HG03175 (cell line): ENCODE data around the gene CLIC5.

Source experiments
- ATAC-seq: cut with Tn5 transposase; IDR thresholded peaks from one replicate; pipeline ENCODE4 v1.9.1; 2021; ENCODE audit warnings: mild to moderate bottlenecking, moderate library complexity; ENCODE audit not compliant: unreplicated experiment

Gene CLIC5

DNA sequence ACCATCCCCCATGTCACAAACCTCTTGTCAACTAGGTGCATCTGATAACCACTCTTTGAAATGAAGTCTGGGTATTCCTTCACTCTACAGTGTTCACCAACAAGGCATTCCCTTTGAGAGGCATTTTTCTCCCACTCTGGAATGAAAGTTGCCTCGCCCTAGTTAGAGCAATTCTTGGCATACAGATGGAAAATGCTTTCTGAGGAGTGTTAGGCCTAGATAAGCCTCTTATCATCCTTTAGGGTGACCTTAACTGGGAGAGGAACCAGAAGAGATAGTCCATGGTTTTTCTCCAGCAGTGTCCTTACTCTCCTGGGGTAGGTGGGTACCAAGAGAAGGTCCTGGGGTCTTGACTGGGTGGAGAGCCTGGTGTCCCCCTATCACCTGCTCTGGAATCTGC lies 14.8 kb downstream of the CLIC5 start:
- ATAC-seq = no peak

DNA sequence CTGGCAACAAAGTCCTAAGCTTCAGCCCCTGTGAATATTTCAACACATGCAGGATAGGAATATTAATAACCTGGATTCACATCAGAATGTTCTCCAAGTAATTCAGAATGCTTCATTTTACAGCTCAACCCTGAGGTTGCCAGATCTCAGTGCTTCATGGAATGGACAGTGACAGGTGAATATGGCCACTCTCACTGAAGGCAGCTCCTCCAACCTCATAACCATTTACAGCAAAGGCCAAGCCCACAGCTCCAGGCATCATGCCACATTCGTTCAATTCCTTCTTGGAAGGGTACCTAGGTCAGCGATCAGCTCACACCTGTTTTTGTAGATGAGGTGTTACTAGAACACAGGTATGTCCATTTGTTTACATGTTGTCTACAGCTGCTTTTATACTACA lies 17.1 kb downstream of the CLIC5 start:
- no peak for ATAC-seq

DNA sequence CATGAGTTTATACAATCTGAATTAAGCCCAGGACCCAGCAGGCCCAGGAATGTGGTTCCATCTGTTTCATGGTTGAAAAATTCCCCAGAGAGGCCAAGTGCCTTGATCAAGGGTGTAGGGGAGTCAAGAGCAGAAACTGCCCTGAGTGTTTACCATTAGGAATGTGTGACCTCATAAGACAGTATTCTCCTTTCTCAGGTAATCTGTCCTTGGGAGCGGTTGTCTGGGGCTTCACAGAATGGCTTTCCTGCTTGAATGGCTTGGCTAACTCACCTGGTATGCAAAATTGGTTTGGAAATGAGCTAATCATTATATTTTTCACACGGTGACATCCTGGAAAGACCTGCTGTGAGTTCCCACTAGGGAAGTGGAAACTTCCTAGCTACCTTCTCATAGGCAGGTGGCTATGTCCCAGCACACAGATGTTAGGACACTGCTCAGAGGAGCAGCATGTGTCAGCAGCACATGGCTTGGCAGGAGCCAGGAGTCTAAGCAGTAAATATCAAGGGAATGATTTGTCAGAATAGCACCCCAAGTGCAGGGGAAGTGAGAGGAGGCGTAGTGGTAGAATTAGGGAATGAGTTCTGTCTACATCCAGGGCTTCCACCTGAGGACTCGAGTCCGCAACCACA lies 17.7 kb downstream of the CLIC5 start:
- ATAC-seq = no peak

DNA sequence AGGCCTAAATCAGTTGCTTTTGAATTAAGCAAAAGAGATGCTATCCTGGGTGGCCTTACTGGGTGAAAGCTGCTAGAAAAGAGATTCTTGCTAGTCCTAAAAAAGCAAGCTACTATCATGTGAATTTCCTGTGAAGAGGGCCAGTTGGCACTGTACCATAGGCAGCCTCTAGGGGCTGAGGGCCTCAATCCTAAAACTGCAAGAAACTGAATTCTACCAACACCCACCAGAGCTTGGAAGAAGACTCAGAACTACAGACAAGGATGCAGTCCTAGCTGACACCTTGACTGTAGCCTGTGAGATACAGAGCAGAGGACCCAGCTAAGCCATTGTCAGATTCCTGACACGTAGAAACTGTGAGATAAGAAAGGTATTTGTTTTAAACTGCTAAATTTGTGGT lies 24.5 kb downstream of the CLIC5 start:
- no peak for ATAC-seq

DNA sequence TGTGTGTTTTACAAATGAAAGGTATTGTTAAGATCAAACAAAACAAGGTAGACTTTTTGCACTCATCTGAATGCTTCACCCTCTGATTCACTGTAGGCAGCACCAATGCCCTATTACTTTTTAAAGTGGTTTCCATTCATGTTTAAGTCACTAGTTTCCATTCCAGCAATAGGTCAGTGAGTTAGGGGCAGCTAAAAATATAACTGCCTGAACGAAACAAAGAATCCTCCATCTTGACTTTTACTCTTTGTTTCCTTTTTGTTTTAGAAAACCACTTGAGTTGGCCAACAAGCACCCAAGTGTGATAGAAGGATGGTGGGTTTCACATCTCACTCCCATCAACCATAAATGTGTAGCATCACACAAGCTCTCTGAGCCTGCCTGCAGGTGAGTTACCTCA lies 25.5 kb downstream of the CLIC5 start:
- peak; percentile 62 for ATAC-seq

DNA sequence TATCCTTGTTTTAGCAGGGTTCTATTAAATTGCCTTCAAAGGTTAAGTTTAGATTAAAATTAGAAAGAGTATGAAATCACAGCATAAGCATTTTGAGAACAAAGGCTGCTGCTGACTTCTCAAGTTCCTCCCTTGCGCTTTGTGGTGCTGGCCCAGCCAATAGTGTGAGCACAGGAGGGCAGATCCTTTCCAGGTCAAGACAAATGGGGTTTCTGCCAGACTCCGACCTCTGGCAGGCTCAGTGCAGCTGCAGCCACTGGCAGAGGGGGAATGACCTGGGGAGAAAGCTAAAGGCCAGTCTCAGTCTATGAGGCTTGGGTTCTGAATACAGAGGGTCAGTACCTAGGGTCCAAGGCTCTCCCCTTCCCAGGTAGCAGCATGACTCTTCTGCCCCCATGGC lies 27.0 kb downstream of the CLIC5 start:
- no peak for ATAC-seq

DNA sequence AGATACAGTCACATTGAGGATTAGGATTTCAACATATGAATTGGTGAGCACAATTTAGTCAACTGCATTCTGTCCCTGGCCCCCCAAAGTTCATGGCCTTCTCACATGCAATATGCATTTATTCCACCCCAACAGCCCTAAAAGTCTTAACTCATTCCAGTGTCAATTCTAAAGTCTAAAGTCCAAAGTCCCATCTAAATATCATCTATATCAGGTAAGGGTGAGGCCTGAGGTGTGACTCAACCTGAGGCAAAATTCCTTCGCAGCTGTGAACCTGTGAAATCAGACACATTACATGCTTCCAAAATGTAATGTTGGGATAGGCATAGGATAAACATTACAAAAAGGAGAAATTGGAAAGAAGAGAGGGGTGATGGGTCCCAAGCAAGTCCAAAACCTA lies 27.8 kb downstream of the CLIC5 start:
- no peak for ATAC-seq

DNA sequence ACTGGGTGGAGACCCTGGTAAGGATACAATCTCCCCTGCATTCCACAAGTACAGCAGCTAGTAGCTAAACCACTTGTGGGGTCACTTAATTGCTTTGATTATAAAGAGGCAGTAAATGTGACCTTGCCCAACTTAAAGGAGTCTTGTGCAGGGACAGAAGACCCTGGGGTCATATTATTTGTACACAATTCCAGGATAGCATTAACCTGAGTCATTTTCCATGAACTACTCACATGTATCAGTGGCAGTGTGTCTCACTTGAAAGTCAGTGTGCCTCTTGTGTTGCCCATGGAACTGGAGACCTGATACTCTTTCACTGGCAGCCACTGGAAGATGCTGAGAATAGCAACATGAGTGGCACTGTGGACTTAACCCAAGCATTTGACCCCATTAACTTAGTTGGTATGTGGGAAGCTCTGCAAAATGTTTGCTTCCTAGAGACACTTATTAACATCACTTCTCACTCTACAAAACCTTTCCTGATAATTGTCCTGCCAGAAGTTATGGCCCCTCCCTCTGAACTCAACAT lies 28.9 kb downstream of the CLIC5 start:
- ATAC-seq = no peak

DNA sequence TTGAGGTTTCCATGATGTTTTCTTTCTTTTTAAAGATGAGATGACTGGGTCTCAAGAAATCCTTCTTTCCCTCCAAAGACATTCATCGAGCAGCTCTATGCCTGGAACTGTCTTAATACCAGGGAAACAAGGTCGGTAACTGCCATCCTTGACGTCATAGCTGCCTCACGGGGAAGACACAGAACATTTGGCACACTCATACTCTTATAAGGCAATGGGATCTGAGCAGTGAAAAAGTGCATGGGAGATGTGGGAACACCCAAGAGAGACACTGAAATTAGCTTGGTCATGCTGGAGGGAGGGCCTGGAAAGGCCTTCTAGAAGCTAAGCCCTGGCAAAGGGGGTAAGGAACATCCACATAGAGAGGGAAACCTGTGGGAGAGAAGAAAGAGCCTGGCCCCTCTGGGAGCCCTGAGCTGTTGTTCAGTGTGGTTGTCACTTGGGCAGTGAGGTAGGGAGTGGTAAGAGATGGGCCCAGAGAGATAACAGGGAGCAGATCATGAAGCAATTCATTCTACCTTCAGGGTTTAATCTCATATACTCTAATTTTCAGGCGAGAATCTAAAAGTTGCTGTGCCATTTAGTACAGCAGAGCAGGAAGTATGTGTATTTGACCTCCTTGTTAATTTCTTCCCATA lies 30.8 kb downstream of the CLIC5 start:
- no peak for ATAC-seq

DNA sequence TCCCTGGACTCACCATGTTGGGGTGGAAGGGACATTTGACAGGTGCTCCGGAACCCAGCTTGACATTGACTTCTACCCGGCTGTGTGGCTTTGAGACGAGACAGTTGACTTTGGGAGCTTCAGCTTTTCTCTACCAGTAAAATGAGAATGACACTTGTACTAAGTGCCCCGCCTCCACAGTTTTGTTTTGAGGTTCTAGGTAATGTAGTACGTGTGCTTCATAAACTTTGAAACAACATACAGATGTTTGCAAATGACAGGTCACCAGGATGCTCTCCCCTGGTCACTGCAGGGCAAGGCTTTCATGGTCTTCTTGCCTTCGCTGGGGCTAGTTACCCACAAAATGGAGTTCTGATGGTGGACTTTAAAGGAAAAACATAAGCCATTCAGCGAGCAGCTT lies 31.3 kb downstream of the CLIC5 start:
- no peak for ATAC-seq

DNA sequence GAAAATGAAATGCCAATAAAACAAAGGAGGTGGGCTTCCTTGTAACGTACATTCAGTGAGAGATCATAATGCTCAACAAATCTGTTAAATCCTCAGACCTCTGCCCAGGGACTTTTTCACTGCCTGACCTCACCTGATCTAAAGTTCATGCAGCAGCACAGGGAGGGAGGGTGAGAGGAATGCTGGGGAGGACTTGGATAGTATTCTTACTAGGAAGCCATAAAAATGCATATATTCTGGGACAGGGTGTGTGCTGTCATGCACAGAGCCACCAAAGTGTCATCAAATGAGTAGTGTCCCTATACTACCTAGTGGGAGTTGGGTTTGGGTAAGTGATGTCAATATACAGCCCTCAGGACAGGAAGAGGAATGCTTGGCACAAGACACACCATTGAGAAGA lies 32.6 kb downstream of the CLIC5 start:
- ATAC-seq = no peak

DNA sequence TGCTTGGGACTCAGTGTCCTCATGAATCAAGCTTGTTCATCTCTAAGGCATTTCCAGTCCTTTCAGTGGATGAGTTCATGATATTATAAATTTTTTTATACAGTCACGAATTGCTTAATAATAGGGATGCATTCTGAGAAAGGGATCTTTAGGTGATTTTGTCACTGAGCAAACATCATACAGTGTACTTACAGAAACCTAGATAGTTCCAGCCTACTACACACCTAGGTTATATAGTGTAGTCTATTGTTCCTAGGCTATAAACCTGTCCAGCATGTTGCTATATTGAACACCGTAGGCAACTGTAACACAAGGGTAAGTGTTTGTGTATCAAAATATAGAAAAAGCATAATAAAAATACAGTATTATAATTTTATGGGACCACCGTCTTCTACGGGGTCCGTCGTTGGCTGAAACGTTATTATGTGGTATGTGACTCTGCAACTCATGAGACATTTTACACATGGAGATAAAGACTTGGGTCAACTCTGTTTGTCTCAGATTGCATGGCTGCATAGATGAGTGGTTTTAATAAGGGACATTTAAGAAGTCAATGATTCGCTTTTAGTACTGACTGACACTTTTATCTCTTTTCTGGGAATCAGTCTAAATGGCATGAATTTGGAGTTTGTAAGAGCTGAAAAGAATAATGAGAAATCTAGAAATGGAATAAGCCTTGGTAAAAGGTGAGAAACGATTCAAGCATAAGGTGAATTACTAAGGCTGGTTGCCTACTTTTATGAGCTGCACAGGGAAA lies 33.2 kb downstream of the CLIC5 start:
- no peak for ATAC-seq

DNA sequence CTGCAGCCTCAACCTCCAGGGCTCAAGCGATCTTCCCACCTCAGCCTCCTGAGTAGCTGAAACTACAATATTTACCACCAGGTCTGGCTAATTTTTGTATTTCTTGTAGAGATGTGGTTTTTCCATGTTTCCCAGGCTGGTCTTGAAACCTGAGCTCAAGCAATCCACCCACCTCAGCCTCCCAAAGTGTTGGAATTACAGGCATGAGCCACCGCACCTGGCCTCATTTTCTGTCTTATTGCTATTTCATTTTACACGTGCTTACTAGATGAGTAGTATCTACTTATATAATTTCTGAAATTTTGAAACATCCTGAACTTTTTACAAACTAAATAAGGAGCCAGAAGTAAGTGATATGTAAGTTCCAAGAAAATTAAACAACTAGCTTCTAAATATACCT lies 34.6 kb downstream of the CLIC5 start:
- no peak for ATAC-seq

DNA sequence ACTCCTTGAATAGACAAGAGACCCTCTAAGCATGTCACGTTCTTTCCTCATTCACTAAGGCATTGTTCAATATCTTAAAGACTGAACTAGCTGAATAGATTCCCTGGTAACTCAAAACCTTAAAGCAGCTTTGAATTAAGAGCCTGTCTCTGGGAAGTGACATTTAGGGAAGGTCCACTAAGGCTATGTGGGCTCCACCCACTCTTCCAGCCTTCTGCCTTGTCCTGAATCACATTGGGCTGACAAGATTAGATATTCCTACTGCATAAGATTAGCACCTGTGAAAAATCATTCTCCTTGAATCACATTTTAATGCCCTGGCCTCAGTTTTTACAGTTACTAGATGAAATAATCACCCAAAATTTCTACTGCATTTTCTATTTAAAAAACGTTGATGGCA lies 36.3 kb downstream of the CLIC5 start:
- ATAC-seq = no peak

DNA sequence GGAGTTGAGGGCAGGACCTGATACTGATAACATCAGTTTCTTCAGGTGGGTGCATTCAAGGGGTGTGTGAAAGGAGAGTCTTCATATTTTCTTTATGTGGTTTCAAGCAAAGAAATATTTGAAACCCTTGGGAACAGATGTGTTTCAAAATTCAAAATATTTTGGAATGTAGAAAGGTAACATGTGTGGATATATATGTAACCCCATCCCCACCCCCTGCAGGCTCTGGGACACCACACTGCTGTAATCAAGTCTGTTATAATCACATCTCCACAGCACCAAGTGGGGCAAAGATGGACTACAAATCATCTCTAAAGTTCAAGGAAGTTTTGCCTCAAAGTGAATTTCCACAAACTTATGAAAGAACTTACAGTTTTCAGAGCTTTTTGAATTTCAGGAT lies 41.1 kb downstream of the CLIC5 start:
- ATAC-seq = no peak

DNA sequence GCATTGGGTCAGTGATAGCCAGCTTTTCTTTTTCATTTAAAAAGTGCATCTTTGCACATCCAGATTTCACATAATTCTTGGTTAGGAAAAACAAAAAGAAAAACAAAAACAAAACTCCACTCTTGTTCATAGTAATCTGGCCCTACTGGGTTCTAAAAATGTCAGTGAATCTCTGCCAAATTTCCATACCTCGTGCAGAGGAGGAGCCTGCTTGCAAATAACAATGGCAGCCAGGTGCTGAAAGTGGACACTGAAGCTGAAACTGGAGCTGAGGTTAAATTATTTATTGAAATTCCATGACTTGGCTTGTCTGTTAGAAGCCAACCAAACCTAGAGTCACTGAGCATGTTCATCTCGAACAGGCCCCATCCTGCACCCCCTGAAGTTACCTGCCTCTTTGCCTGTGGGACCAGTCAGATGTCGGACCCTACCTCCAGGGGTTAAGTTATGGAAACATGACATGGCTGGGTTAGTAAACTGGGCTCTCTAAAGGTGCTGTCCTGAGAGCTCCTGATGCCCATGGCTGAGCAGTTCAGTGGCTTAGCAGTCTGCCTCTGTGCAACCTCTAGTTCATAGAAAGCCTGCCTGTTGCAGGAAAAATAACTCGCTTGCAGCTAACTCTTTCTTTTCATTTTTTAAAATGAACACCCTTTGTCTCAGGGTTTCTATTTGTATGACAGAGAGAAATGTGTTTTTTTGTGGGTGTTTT lies 42.7 kb downstream of the CLIC5 start:
- no peak for ATAC-seq

DNA sequence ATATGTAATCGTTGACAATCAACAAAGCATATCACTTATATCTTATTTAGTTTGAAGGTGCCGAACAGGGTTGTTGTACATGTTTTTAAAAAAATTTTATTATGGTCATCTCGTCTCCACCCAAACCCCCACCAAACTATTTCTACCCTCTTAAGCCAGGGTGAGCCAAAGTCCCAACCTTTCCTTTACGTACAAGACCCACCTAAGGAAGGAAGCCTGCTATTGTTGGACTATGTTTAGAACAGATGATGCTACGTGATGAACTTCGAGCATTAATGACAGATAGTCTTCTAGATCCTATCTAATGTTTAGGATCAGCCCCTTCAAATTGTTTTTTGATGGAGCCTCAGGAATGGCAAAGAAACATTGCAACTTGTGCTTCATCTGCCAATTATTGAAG lies 44.4 kb downstream of the CLIC5 start:
- no peak for ATAC-seq

DNA sequence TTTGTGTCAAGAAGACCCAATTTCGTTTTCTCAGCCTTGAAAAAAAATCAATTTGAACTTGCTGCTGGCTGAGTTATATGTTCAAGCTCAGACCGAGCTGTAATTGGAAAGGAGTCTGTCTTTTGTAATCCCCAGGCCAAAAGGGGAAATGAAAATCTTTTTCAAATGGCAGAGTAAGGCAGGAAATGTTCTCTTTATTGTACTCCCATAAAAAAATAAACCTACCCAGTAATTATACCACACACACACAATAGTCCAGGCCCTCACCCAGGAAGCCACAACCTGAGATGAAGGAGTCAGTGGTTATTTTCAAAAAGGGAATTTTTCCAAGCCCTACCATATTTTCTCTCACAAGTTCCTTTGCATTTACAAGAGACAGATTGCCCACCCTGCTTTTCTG lies 45.3 kb downstream of the CLIC5 start:
- ATAC-seq = no peak

DNA sequence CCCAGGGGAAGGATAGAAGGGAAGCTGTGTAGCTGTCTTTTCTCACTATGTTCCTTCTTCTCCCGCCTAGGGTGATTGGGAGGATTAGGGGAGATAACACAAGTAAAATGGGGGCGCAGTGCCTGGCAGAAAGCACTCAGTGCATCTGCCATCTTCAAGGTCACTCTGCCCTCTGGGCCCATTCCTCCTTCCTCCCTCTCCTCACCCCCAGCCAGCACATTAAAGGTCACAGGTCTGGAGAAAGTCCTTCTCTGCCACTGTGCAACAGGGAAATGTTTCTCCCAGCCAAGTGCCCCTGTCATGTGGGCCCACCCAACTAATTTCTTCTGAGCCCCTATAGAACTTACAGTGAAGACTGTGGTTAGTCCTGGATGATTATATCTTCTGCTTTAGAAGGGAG lies 45.8 kb downstream of the CLIC5 start:
- no peak for ATAC-seq

DNA sequence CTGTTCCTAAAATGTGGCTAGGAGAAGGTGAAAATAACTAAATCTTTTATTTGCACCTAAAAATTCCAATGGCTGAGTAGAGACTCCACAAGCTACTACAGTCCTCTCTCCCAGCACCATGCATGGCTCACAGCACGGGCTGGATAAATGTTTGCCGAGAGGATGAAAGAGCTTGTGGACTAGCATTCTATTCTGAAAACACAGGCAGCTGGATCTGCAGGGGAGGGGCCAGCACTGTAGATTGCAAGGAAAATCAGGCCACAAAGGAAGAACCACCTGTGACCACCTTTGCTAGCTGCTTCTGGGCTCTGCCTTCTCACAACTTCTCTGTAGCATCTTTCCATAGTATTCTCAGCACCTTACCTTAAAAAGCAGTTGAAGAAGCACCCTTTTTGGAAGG lies 46.6 kb downstream of the CLIC5 start:
- no peak for ATAC-seq

DNA sequence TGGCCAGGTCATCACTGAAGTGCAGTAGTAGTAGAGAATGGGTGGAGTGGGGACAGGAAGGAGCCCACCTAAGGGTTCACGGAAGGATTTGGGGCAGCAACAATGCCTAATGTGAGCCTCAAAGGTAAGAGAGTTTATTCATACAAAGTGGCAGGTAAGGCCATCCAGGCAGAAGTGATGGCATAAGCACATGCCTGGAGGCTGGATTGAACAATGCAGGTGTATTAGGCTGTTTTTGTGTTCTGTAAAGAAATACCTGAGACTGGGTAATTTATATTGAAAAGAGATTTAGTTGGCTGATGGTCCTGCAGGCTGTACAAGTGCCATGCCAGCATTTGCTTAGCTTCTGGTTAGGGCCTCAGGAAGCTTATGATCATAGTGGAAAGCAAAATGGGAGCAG lies 48.3 kb downstream of the CLIC5 start:
- no peak for ATAC-seq

DNA sequence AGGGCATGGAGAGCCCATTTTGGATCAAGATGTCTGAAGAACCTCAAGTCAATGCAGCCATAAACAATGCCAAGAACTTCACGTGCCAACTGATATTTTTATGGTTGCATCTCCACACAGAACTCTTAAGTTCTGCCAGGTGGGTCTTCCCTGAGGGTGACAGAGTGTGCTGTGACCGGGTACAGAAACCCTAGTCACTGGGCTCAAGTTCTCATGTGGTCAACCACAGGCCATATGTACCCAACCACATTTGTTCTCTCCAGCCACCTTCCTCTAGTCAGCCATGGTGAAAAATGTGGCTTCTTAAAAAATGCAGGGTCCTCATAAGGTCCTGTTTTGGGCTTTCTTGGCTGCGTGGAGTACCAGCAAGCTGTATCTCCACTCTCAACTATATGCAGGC lies 48.9 kb downstream of the CLIC5 start:
- ATAC-seq = no peak
